Astrocyte of the hippocampus (primary cell): ENCODE data around the gene SCD.

Experiments used
- DNase-seq: peaks from one replicate; pipeline ENCODE4 v3.0.0; 2011; ENCODE audit warnings: low read depth, low spot score

The SCD gene

GRCh38 chr10:100396605-100397004 lies 49.6 kb downstream of the SCD start:
- DNase-seq, result no peak

GRCh38 chr10:100401631-100402328 lies 54.7 kb downstream of the SCD start:
- no peak for DNase-seq

- no peak for DNase-seq
Observed at GRCh38 chr10:100403734-100404133, 56.7 kb downstream of the SCD start.

- DNase-seq, result no peak
Observed at GRCh38 chr10:100413173-100413572, 66.1 kb downstream of the SCD start.
